ENCODE measurements around the gene NUDT5. TPM values are rescaled to one million over a fixed set of nuclear protein-coding genes. Genes with fewer than 3 reads are reported as not detected.

The NUDT5 gene
- 64.5 and 106 TPM in 2 replicates for total RNA-seq

DNA sequence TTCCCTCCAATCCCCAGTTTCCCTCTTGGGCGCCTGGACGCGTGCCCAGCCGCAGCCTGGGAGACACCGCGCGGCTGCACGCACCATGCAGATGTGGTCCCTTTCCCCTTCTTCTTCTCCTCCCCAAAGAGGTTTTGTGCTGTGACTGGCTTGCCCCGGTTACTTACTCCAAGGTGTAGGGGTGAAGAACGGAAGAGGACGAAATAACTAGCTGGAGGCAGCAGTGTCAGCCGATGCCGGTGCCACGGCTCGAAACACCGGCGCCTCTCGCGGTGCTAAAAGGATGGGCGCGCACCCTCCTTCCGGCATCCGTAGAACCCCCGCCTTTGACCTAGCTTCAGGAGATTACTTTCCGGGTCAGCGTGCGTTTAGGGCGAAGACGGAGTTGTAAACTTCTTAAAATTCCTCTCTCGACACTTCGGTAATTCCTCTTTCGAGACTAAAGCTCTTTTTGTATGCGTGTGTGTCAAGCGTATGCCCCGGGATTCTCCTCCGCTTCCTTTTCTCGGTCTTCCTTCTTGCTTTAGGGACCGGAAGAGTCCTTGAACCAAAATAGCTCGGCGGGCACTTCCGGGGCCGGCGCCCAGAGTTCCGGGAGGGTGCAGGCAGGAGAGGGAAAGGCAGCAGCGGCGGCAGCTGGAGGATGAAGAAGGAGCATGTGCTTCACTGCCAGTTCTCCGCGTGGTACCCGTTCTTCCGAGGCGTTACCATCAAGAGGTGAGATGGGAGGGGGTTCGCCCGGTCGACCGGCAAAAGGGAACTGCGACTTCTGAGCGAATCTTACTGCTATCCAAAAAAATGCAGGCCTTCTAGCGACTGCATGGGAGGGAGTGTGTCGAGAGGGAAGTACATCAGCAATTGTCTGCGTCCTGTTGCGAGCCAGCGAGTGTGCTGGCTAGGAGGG is at the start of gene NUDT5, which contains the start of gene CDC123:
Gene NUDT5 (minus strand): TSS at position 289 of the 904 bp plus-strand sequence. CDS start 9,600 bp downstream, outside the sequence.
Gene CDC123 (plus strand): TSS at position 586 of the 904 bp plus-strand sequence. CDS start 58 bp downstream, at position 644.
- peak; percentile 78 for DNase-seq (ENCODE audit: low read depth)
- H3K4me3 ChIP-seq (ENCODE audit: low read depth, low read length) = peak within 1 kb of the TSS; percentile 94
- TF ChIP-seq, protein P1, sequence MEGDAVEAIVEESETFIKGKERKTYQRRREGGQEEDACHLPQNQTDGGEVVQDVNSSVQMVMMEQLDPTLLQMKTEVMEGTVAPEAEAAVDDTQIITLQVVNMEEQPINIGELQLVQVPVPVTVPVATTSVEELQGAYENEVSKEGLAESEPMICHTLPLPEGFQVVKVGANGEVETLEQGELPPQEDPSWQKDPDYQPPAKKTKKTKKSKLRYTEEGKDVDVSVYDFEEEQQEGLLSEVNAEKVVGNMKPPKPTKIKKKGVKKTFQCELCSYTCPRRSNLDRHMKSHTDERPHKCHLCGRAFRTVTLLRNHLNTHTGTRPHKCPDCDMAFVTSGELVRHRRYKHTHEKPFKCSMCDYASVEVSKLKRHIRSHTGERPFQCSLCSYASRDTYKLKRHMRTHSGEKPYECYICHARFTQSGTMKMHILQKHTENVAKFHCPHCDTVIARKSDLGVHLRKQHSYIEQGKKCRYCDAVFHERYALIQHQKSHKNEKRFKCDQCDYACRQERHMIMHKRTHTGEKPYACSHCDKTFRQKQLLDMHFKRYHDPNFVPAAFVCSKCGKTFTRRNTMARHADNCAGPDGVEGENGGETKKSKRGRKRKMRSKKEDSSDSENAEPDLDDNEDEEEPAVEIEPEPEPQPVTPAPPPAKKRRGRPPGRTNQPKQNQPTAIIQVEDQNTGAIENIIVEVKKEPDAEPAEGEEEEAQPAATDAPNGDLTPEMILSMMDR (conservative IDR thresholded peaks at IDR 0.05; ENCODE audit: low read depth, low read length) = no peak

DNA sequence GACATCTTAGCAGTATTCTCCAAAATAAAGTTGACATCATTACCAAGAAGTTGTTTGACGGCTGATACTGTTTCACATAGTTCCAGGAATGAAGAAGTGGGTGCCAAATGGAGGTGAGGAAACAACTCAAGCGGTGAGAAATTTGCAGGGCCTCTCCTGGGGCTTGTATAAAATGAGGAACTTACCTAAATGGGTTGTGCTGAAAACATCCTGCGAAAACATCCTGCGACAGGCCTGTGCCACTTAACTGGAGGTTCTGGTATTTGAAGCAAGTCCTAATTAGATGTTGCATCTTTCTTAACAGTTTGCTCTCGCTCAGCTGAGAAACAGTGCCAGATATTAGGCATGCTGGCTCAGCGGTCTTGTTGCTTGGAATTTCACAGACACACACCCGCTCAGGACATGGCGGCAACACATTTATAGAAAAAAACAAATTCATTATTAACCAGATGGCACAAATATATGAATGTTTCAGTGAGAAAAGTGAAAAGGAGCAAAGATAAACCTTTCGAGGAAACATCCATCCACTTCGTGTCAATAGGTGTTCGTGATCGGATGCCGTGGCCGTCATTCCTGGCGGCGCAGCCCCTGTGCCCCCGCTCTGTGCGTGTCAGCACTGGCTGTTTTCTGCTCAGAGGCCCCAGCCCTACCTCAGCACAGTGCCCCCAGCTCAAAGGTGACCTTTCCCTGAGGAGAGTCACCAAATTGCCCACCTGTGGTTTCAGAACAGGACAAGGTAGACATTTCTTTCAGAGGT is 48.4 kb upstream of the NUDT5 start:
- TF ChIP-seq, protein P1 (conservative IDR thresholded peaks at IDR 0.05; ENCODE audit: low read depth, low read length) = no peak
- no peak overlapping the region for H3K4me3 ChIP-seq (ENCODE audit: low read depth, low read length)
- DNase-seq (ENCODE audit: low read depth) = no peak

DNA sequence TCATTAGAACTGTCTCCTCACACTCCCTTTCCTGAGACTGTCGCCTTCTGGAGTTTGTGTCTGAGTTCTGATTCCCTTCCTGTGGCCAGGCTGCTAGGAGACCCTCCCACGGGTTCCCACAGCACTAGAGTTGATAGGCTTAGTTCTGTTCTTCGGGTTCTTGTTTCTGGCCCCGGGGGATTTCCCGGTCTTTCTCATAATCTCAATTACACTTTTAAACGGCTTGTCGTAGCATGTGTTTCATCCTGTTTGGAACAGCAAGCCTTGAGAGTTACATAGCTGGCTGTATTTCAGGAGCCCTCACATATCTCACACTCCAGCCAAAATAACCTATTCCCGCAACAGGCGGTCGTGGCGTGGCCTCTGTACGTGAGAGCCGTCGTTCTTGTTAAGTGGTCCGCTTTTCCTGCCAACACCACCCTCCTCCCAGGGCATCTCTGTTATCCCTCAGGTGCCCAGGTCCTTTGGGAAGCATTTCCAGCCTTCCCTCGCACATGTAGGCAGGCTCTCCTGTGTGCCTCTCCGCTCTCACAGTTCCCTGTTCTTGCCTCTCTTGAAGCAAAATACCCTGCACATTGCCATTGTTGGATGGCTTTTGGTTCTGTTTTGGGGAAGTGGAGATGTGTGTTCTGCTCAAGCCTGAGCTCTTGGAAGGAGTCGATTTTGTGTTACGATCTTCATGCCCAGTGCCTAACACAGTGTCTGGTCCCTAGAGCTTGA is 46.3 kb upstream of the NUDT5 start:
- TF ChIP-seq, protein P1 (conservative IDR thresholded peaks at IDR 0.05; ENCODE audit: low read depth, low read length) = no peak
- no peak overlapping the region for H3K4me3 ChIP-seq (ENCODE audit: low read depth, low read length)
- no peak for DNase-seq (ENCODE audit: low read depth)

DNA sequence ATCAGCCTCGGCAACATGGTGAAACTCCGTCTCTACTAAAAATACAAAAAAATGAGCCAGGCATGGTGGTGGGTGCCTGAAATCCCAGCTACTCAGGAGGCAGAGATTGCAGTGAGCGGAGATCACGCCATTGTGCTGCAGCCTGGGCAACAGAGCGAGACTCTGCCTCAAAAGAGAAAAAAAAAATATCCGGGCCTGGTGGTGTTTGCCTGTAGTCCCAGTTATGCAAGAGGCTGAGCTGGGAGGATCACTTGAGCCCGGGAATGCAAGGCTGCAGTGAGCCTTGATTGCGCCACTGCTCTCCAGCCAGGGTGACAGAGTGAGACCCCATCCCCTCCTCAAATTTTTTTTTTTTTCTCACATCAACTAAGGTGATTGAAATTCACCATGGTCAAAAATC is 43.1 kb upstream of the NUDT5 start:
- TF ChIP-seq, protein P1 (conservative IDR thresholded peaks at IDR 0.05; ENCODE audit: low read depth, low read length) = no peak
- no peak for DNase-seq (ENCODE audit: low read depth)
- H3K4me3 ChIP-seq (ENCODE audit: low read depth, low read length) = no peak overlapping the region

DNA sequence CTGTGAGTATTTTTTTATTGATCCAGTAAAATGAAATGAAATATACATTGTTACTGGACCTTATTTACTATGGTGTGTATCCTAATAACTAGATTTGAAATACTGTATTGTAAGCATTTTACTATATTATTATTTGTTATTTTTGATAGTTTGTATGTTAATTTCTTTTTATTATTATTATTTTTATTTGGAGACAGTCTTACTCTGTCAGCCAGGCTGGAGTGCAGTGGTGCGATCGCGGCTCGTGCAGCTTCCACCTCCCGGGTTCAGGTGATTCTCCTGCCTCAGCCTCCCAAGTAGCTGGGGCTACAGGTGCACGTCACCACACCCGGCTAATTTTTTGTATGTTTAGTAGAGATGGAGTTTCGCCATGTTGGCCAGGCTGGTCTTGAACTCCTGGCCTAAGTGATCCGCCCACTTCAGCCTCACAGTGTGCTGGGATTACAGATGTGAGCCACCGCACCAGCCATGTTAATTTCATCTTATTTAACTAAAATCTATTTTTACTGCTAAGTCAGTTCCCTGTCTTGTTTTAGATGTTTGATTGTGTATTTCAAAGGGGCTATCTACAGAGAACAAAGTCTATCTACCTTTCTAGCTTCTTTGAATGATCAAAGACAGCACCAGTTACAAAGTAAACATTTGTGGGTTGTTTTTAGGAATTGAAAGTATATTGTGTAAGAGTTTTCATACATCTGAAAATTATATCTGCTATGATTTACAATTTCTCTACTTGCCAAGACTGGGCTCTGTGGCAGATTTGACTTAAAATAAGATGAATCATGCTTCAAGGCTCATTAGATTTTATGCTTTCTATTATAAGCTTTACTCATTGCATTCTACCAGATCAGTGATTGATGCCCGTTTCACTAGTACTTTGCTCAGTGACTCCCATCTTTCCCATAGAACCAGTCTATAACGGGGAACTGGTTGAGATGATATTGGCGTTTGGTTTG is 41.9 kb upstream of the NUDT5 start:
- no peak overlapping the region for H3K4me3 ChIP-seq (ENCODE audit: low read depth, low read length)
- TF ChIP-seq, protein P1 (conservative IDR thresholded peaks at IDR 0.05; ENCODE audit: low read depth, low read length) = no peak
- no peak for DNase-seq (ENCODE audit: low read depth)

DNA sequence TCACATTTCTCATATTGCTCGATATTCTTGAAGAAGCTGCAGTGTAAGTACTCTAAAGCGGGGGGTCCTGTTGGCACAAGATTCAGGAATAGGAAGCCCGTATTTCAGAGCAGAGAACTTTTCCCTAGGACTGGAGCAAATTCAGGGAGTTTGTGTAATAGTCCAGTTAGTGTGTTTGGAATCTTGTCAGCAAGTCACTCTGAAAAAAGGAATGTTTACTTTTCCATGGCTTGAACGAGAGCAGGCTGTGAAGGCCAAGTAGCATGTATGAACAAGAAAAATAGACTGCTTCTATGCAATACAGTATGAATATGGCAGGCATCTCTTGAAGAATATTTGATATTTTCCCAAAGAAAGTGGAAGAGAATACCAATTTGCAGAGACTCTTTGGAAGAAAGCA is 40.1 kb upstream of the NUDT5 start:
- no peak overlapping the region for H3K4me3 ChIP-seq (ENCODE audit: low read depth, low read length)
- no peak for DNase-seq (ENCODE audit: low read depth)
- TF ChIP-seq, protein P1 (conservative IDR thresholded peaks at IDR 0.05; ENCODE audit: low read depth, low read length) = no peak

All from epithelial cell of proximal tubule (primary cell).